HG03442 (cell line): Measurements from ENCODE around the gene RGS7BP.

Experiments used
- ATAC-seq: cut with Tn5 transposase; IDR thresholded peaks from one replicate; pipeline ENCODE4 v1.9.1; 2021; ENCODE audit warnings: mild to moderate bottlenecking, moderate library complexity; ENCODE audit not compliant: unreplicated experiment

Gene RGS7BP

GRCh38 chr5:64505769-64506566, at the start of gene RGS7BP:
Gene RGS7BP (plus strand): TSS chr5:64506015. CDS start chr5:64506625, 610 bp downstream.
- peak; percentile 53 for ATAC-seq

GRCh38 chr5:64457846-64458245, 48.0 kb upstream of the RGS7BP start:
- ATAC-seq, result no peak

- no peak for ATAC-seq
Measured at GRCh38 chr5:64458948-64459347, 46.9 kb upstream of the RGS7BP start.

GRCh38 chr5:64462391-64462790, 43.4 kb upstream of the RGS7BP start:
- no peak for ATAC-seq

- no peak for ATAC-seq
Measured at GRCh38 chr5:64486163-64486562, 19.7 kb upstream of the RGS7BP start.

GRCh38 chr5:64487283-64487682, 18.5 kb upstream of the RGS7BP start:
- no peak for ATAC-seq

GRCh38 chr5:64489857-64490256, 16.0 kb upstream of the RGS7BP start:
- ATAC-seq, result no peak

- ATAC-seq, result no peak
Measured at GRCh38 chr5:64497386-64497785, 8.4 kb upstream of the RGS7BP start.

- ATAC-seq, result no peak
Measured at GRCh38 chr5:64502196-64502595, 3.6 kb upstream of the RGS7BP start.

- ATAC-seq, result no peak
Measured at GRCh38 chr5:64506567-64507263, 900 bp downstream of the RGS7BP start.

GRCh38 chr5:64507264-64507605, 1.4 kb downstream of the RGS7BP start:
- ATAC-seq, result no peak

- no peak for ATAC-seq
Measured at GRCh38 chr5:64509828-64510227, 4.0 kb downstream of the RGS7BP start.

- ATAC-seq, result no peak
Measured at GRCh38 chr5:64513492-64513891, 7.7 kb downstream of the RGS7BP start.

- ATAC-seq, result no peak
Measured at GRCh38 chr5:64514612-64515011, 8.8 kb downstream of the RGS7BP start.

GRCh38 chr5:64516216-64516615, 10.4 kb downstream of the RGS7BP start:
- ATAC-seq, result no peak

GRCh38 chr5:64518793-64519192, 13.0 kb downstream of the RGS7BP start:
- peak; percentile 88 for ATAC-seq

- ATAC-seq, result peak; percentile 9
Measured at GRCh38 chr5:64519263-64519662, 13.4 kb downstream of the RGS7BP start.

- no peak for ATAC-seq
Measured at GRCh38 chr5:64526734-64527439, 21.1 kb downstream of the RGS7BP start.

GRCh38 chr5:64530076-64530475, 24.3 kb downstream of the RGS7BP start:
- no peak for ATAC-seq

- ATAC-seq, result no peak
Measured at GRCh38 chr5:64532212-64532611, 26.4 kb downstream of the RGS7BP start.

GRCh38 chr5:64532657-64533056, 26.8 kb downstream of the RGS7BP start:
- ATAC-seq, result no peak

GRCh38 chr5:64534033-64534432, 28.2 kb downstream of the RGS7BP start:
- no peak for ATAC-seq
